HepG2 (cell line): Measurements from ENCODE around the gene SYP. TPM values are rescaled to one million over a fixed set of nuclear protein-coding genes. Genes with fewer than 3 reads are reported as not detected.

Experiments
- ARHGAP35 ChIP-seq: sonication (generic); formaldehyde crosslinking; IDR thresholded peaks from 2 replicates; pipeline ENCODE4 v1.9.0; 2022; ENCODE audit warnings: mild to moderate bottlenecking, inconsistent platforms, moderate library complexity, missing genetic modification reagents, borderline replicate concordance
- CBX2 ChIP-seq, 2 experiments: fragments of 200-600 bp in 1 of 2; sonication (generic); formaldehyde crosslinking in 1 of 2; IDR thresholded peaks; 2 replicates each; pipeline versions ENCODE4 v1.7.0 to v1.8.1; 2018 to 2022; ENCODE audit warnings: low read depth in 2 of 2, low read length in 1 of 2, mild to moderate bottlenecking in 1 of 2, missing genetic modification reagents in 1 of 2
- HOXA5 ChIP-seq: sonication (generic); formaldehyde crosslinking; IDR thresholded peaks from 2 replicates; pipeline ENCODE4 v1.4.0; 2020; ENCODE audit warnings: missing genetic modification reagents
- NKX3-1 ChIP-seq: sonication (generic); formaldehyde crosslinking; IDR thresholded peaks from 2 replicates; pipeline ENCODE4 v1.5.0; 2020; ENCODE audit warnings: missing genetic modification reagents
- NONO ChIP-seq, 2 experiments: fragments of 450-650 bp in 1 of 2; sonication (generic) in 1 of 2; formaldehyde crosslinking in 1 of 2; IDR thresholded peaks in 1 of 2; conservative IDR thresholded peaks in 1 of 2; 2 replicates each; pipeline versions ENCODE4 v1.6.1 to v1.8.0; 2017 to 2022; ENCODE audit warnings: mild to moderate bottlenecking in 1 of 2, missing genetic modification reagents in 1 of 2, moderate library complexity in 1 of 2
- ZBTB44 ChIP-seq: sonication (generic); formaldehyde crosslinking; IDR thresholded peaks from 2 replicates; pipeline ENCODE4 v1.4.0; 2020; ENCODE audit warnings: missing genetic modification reagents
- ZHX2 ChIP-seq, 2 experiments: sonication (generic) in 1 of 2; formaldehyde crosslinking in 1 of 2; IDR thresholded peaks; 2 replicates each; pipeline versions ENCODE4 v1.6.1 to v1.9.0; 2014 to 2022; ENCODE audit warnings: antibody characterized with exemption in 1 of 2, borderline replicate concordance in 1 of 2, inconsistent platforms in 1 of 2, low read depth in 1 of 2, missing genetic modification reagents in 1 of 2
- ZNF672 ChIP-seq: sonication (generic); formaldehyde crosslinking; IDR thresholded peaks from 2 replicates; pipeline ENCODE4 v1.8.1; 2022; ENCODE audit warnings: missing genetic modification reagents
- ZNF780A ChIP-seq: sonication (generic); formaldehyde crosslinking; IDR thresholded peaks from 2 replicates; pipeline ENCODE4 v1.8.0; 2022; ENCODE audit warnings: mild to moderate bottlenecking, missing genetic modification reagents, moderate library complexity
- ZNF878 ChIP-seq: sonication (generic); formaldehyde crosslinking; IDR thresholded peaks from 2 replicates; pipeline ENCODE4 v1.8.1; 2023; ENCODE audit warnings: mild to moderate bottlenecking, missing genetic modification reagents, moderate library complexity
- polyA plus RNA-seq, 8 experiments: library from polyadenylated mRNA; depleted of rRNA in 3 of 8; stranded (reverse) in 7 of 8; unstranded in 1 of 8; fragments of >200 nt; fragmentation: Illumina TruSeq in 4 of 8; extraction: Trizol in 4 of 8; gene quantifications; 2 replicates each; pipeline versions ENCODE4 v1.2.1 to v1.2.3, GENCODE V29; 2011 to 2016; ENCODE audit warnings: low read depth in 4 of 8, missing spikeins in 1 of 8, mixed read lengths in 1 of 8; ENCODE audit not compliant: insufficient read depth in 1 of 8
- total RNA-seq, 5 experiments: library from RNA; depleted of rRNA; stranded (reverse); fragments of >200 nt; fragmentation: Illumina TruSeq; extraction: Trizol; gene quantifications; 2 replicates each; pipeline ENCODE4 v1.2.3, GENCODE V29; 2016; ENCODE audit warnings: low read depth in 1 of 5
- TF ChIP-seq, protein P1 (sequence below): sonication (generic); formaldehyde crosslinking; IDR thresholded peaks from 2 replicates; pipeline ENCODE4 v1.4.0; 2020; ENCODE audit warnings: missing genetic modification reagents

SYP gene
- total and polyA plus RNA-seq, 2 of the 13 experiments (the other 11 are each of a cell fraction or from before 2014, with no cell fraction given): 2.0 to 2.5 TPM

GRCh38 chrX:49199906-49200771, at the start of gene SYP (continued):
- TF ChIP-seq ZNF878 (CRISPR knock-in tag) (0 out of 2 replicates have a peak, but pooled peaks have one; percentile 43), ZHX2 (IDR thresholded peaks at IDR 0.05; ENCODE audit: low read depth) (peak; percentile 45; the same call in 1 of the 2 replicates), ZHX2 (CRISPR knock-in tag; IDR thresholded peaks at IDR 0.05; ENCODE audit: borderline replicate concordance) (peak; percentile 89; the same call in 1 of the 2 replicates), CBX2 (IDR thresholded peaks at IDR 0.05; ENCODE audit: low read depth, low read length) (no peak), CBX2 (CRISPR knock-in tag; IDR thresholded peaks at IDR 0.05; ENCODE audit: low read depth) (no peak), ZNF672 (CRISPR knock-in tag) (0 out of 2 replicates have a peak, but pooled peaks have one; percentile 33), ARHGAP35 (CRISPR knock-in tag) (peak; percentile 69; the same call in 1 of the 2 replicates), HOXA5 (CRISPR knock-in tag) (peak; percentile 90), ZBTB44 (CRISPR knock-in tag) (peak; percentile 92), ZNF780A (CRISPR knock-in tag) (no peak; the same call in 1 of the 2 replicates), NKX3-1 (CRISPR knock-in tag) (peak; percentile 45; the same call in 1 of the 2 replicates), NONO (IDR thresholded peaks at IDR 0.05) (no peak), NONO (CRISPR knock-in tag; conservative IDR thresholded peaks at IDR 0.05) (peak; percentile 76)
- TF ChIP-seq, protein P1, sequence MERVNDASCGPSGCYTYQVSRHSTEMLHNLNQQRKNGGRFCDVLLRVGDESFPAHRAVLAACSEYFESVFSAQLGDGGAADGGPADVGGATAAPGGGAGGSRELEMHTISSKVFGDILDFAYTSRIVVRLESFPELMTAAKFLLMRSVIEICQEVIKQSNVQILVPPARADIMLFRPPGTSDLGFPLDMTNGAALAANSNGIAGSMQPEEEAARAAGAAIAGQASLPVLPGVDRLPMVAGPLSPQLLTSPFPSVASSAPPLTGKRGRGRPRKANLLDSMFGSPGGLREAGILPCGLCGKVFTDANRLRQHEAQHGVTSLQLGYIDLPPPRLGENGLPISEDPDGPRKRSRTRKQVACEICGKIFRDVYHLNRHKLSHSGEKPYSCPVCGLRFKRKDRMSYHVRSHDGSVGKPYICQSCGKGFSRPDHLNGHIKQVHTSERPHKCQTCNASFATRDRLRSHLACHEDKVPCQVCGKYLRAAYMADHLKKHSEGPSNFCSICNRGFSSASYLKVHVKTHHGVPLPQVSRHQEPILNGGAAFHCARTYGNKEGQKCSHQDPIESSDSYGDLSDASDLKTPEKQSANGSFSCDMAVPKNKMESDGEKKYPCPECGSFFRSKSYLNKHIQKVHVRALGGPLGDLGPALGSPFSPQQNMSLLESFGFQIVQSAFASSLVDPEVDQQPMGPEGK: peak; percentile 63
